IMR-90 (cell line): ENCODE results near the gene TMPRSS6. TPM values are rescaled to one million over a fixed set of nuclear protein-coding genes. Genes with fewer than 3 reads are reported as not detected.

Experiments
- ATAC-seq: fragments of 200-7000 bp; cut with Tn5 transposase; 2 replicates; pipeline ENCODE4 v1.9.1; 2020; ENCODE audit warnings: low read depth, mild to moderate bottlenecking, moderate library complexity
- BruUV-seq: library from RNA; stranded (reverse); fragments of 400-500 nt; replicated peaks from 2 replicates; lab custom pipeline; 2021; lab: Mats Ljungman, UMichigan
- CTCF ChIA-PET: fragments of 300-600 bp; formaldehyde crosslinking; extraction: SDS; loops from one replicate; lab custom pipeline; 2021; ENCODE audit warnings: antibody characterized with exemption; lab: Yijun Ruan, JAX
- POLR2A ChIA-PET: fragments of 300-600 bp; sonication (Branson Sonifier 250); formaldehyde crosslinking; loops from one replicate; lab custom pipeline; 2022; ENCODE audit warnings: antibody characterized with exemption; ENCODE audit not compliant: unreplicated experiment; lab: Charles Lee
- DNase-seq: peaks from one replicate; pipeline ENCODE4 v3.0.0; 2013
- H2AFZ ChIP-seq: replicated peaks from 2 replicates; pipeline ENCODE3; 2013; ENCODE audit warnings: low read length, mild to moderate bottlenecking; ENCODE audit not compliant: poor library complexity
- H2AK5ac ChIP-seq: 2 replicates; pipeline ENCODE4 v1.6.1; 2013; ENCODE audit warnings: low read depth, low read length, inconsistent platforms
- H2AK9ac ChIP-seq: replicated peaks from 2 replicates; pipeline ENCODE3; 2013; ENCODE audit warnings: mild to moderate bottlenecking, low read depth, low read length, moderate library complexity; ENCODE audit not compliant: poor library complexity
- H2BK120ac ChIP-seq: 2 replicates; pipeline ENCODE4 v1.6.1; 2013; ENCODE audit warnings: low read depth, low read length, inconsistent platforms
- H2BK15ac ChIP-seq: 3 replicates; pipeline ENCODE4 v1.6.1; 2013; ENCODE audit warnings: low read depth, low read length, inconsistent platforms
- H2BK20ac ChIP-seq: 2 replicates; pipeline ENCODE4 v1.6.1; 2013; ENCODE audit warnings: low read depth, mild to moderate bottlenecking, inconsistent platforms, low read length, moderate library complexity
- H2BK5ac ChIP-seq: 2 replicates; pipeline ENCODE4 v1.6.1; 2013; ENCODE audit warnings: mild to moderate bottlenecking, low read depth, low read length, inconsistent platforms; ENCODE audit not compliant: poor library complexity, severe bottlenecking
- H3K14ac ChIP-seq: replicated peaks from 2 replicates; pipeline ENCODE4 v1.6.1; 2013; ENCODE audit warnings: low read depth, low read length, inconsistent platforms
- H3K18ac ChIP-seq: 2 replicates; pipeline ENCODE4 v1.6.1; 2013; ENCODE audit warnings: low read depth, low read length, control low read depth
- H3K23ac ChIP-seq: 2 replicates; pipeline ENCODE4 v1.6.1; 2013; ENCODE audit warnings: low read depth, low read length, inconsistent platforms
- H3K27ac ChIP-seq: 2 replicates; pipeline ENCODE4 v1.5.1; 2013; ENCODE audit warnings: mild to moderate bottlenecking, control low read depth, low read length; ENCODE audit not compliant: insufficient read depth
- H3K27me3 ChIP-seq: 2 replicates; pipeline ENCODE4 v1.6.1; 2013; ENCODE audit warnings: low read length; ENCODE audit not compliant: control insufficient read depth, insufficient read depth
- H3K36me3 ChIP-seq: 2 replicates; pipeline ENCODE4 v1.6.1; 2013; ENCODE audit warnings: low read length, mixed read lengths; ENCODE audit not compliant: control insufficient read depth, insufficient read depth
- H3K4ac ChIP-seq: 2 replicates; pipeline ENCODE4 v1.6.1; 2013; ENCODE audit warnings: low read depth, low read length, inconsistent platforms
- H3K4me1 ChIP-seq: 2 replicates; pipeline ENCODE4 v1.6.1; 2013; ENCODE audit warnings: low read length, mixed read lengths; ENCODE audit not compliant: control insufficient read depth, insufficient read depth
- H3K4me2 ChIP-seq: 2 replicates; pipeline ENCODE4 v1.6.1; 2013; ENCODE audit warnings: low read depth, mild to moderate bottlenecking, control low read depth, low read length, moderate library complexity
- H3K4me3 ChIP-seq: 2 replicates; pipeline ENCODE4 v1.5.1; 2013; ENCODE audit warnings: low read depth, mild to moderate bottlenecking, control low read depth, low read length, moderate library complexity; ENCODE audit not compliant: insufficient read depth
- H3K56ac ChIP-seq: 2 replicates; pipeline ENCODE4 v1.6.1; 2013; ENCODE audit warnings: low read length, inconsistent platforms; ENCODE audit not compliant: insufficient read depth; ENCODE audit errors: extremely low read depth
- H3K79me1 ChIP-seq, 2 experiments: 2 replicates each; pipeline ENCODE4 v1.6.1; 2013; ENCODE audit warnings: low read length in 2 of 2, inconsistent platforms in 1 of 2, low read depth in 1 of 2
- H3K9ac ChIP-seq: 2 replicates; pipeline ENCODE4 v1.6.1; 2013; ENCODE audit warnings: low read depth, low read length, control low read depth
- H3K9me1 ChIP-seq: 2 replicates; pipeline ENCODE4 v1.6.1; 2013; ENCODE audit warnings: low read length, inconsistent platforms; ENCODE audit not compliant: insufficient read depth
- H3K9me3 ChIP-seq: 2 replicates; pipeline ENCODE4 v1.6.1; 2013; ENCODE audit warnings: low read length; ENCODE audit not compliant: control insufficient read depth, insufficient read depth
- H4K20me1 ChIP-seq: 2 replicates; pipeline ENCODE4 v1.6.1; 2013; ENCODE audit warnings: low read length, inconsistent platforms; ENCODE audit not compliant: insufficient read depth
- H4K5ac ChIP-seq: 2 replicates; pipeline ENCODE4 v1.6.1; 2013; ENCODE audit warnings: mild to moderate bottlenecking, low read depth, low read length, control low read depth
- H4K8ac ChIP-seq, 2 experiments: 2 replicates each; pipeline ENCODE4 v1.6.1; 2013; ENCODE audit warnings: low read depth in 2 of 2, low read length in 2 of 2, control low read depth in 1 of 2, inconsistent platforms in 1 of 2
- H4K91ac ChIP-seq: 2 replicates; pipeline ENCODE4 v1.6.1; 2013; ENCODE audit warnings: low read depth, low read length, inconsistent platforms; ENCODE audit not compliant: insufficient read depth
- BHLHE40 ChIP-seq: fragments of 150-350 bp; IDR thresholded peaks from 2 replicates; pipeline ENCODE4 v1.6.1; 2016; ENCODE audit warnings: mild to moderate bottlenecking, low read depth, low read length
- ELK1 ChIP-seq: fragments of 150-350 bp; IDR thresholded peaks from 2 replicates; pipeline ENCODE4 v1.6.1; 2016; ENCODE audit warnings: low read depth, mild to moderate bottlenecking, low read length, moderate library complexity, borderline replicate concordance
- MXI1 ChIP-seq: IDR thresholded peaks from 2 replicates; pipeline ENCODE4 v1.6.1; 2012; ENCODE audit warnings: low read depth, mild to moderate bottlenecking, low read length, moderate library complexity, borderline replicate concordance
- WGBS, 2 experiments: methylation state at CpG; one replicate each; pipeline versions ENCODE4 v1.1.5 to v1.1.7; 2013; ENCODE audit warnings: missing lambda C conversion rate in 2 of 2; ENCODE audit not compliant: insufficient read length in 1 of 2; ENCODE audit errors: extremely low coverage in 2 of 2; 5-methylcytosine and 5-hydroxymethylcytosine counted together
- dilution Hi-C: fragments of 300-500 bp; cut with HindIII; formaldehyde crosslinking; loops from one replicate; pipeline ENCODE4 v1.14.3; 2018; ENCODE audit warnings: low sequenced_read_pairs; ENCODE audit not compliant: unreplicated experiment
- in situ Hi-C: fragments of 300-500 bp; cut with MboI; formaldehyde crosslinking; loops from 3 replicates; pipeline ENCODE4 v1.14.3; 2019; ENCODE audit warnings: low sequenced_read_pairs, inconsistent platforms, mixed read lengths
- intact Hi-C: fragments of 100-400 bp; cut with micrococcal nuclease; formaldehyde crosslinking; loops from 2 replicates; pipeline ENCODE4 v1.10.0; 2022
- polyA plus RNA-seq, 3 experiments: library from polyadenylated mRNA; depleted of rRNA; stranded (reverse); fragments of >200 nt; gene quantifications; 2 replicates each; pipeline ENCODE4 v1.2.3, GENCODE V29; 2012; ENCODE audit warnings: low replicate concordance in 1 of 3
- total RNA-seq: library from RNA; depleted of rRNA; stranded (reverse); fragments of >200 nt; gene quantifications from 2 replicates; pipeline ENCODE4 v1.2.3, GENCODE V29; 2012

Gene TMPRSS6
- total and polyA plus RNA-seq, 2 of the 4 experiments (the other 2 are of a cell fraction): not detected

- BruUV-seq: no TSS peak
- in situ Hi-C loops: no loop called here
- H3K4me3 ChIP-seq: no peak overlapping the region
- H3K4me1 ChIP-seq: no peaks in the 10 kb centered on the region
- no peak overlapping the region for H3K4me2 ChIP-seq
- TF ChIP-seq ELK1 (no peak), MXI1 (no peak), BHLHE40 (no peak)
- ChIA-PET CTCF (no interaction called here), POLR2A (no interaction called here)
- H2AK9ac ChIP-seq: no peak overlapping the region
- H2AFZ ChIP-seq: peak overlapping the region; percentile 48
- intact Hi-C loops: no loop called here
- H4K91ac ChIP-seq: no peak overlapping the region
- H3K9me1 ChIP-seq: no peaks in the 10 kb centered on the region
- H2AK5ac ChIP-seq: no peak overlapping the region
- H2BK5ac ChIP-seq: no peak overlapping the region
- H3K79me1 ChIP-seq: no peaks in the 10 kb centered on the region
- H2BK120ac ChIP-seq: no peak overlapping the region
- no peak overlapping the region for H2BK15ac ChIP-seq
- no peak overlapping the region for H4K5ac ChIP-seq
- H3K18ac ChIP-seq: no peak overlapping the region
- H3K14ac ChIP-seq: no peak overlapping the region
- peaks cover 43% of the 10 kb centered on the region for H3K27me3 ChIP-seq
- WGBS, 2 experiments: 20% methylated on average over 1 of the region's 6 CpGs; no CpG with 5 or more reads in 1 of the 2 experiments
- H4K20me1 ChIP-seq: no peaks in the 10 kb centered on the region
- ATAC-seq (no peak), DNase-seq (no peak)
- no peaks in the 10 kb centered on the region for H3K36me3 ChIP-seq
- H3K56ac ChIP-seq: no peak overlapping the region
- no peak overlapping the region for H3K23ac ChIP-seq
- H4K8ac ChIP-seq: no peak overlapping the region
- no peak overlapping the region for H2BK20ac ChIP-seq
- no peak overlapping the region for H3K27ac ChIP-seq
- no peak overlapping the region for H3K9ac ChIP-seq
- dilution Hi-C loops: no loop called here
- H3K9me3 ChIP-seq: no peaks in the 10 kb centered on the region
- H3K4ac ChIP-seq: no peak overlapping the region
Observed at GRCh38 chr22:37080438-37080837, 29.1 kb downstream of the TMPRSS6 start.
